Activated T-cell treated with anti-CD3 and anti-CD28 coated beads, Interleukin-2, amount 50 U/mL, for 24 hours (primary cell): ENCODE data around the gene PHYKPL.
"Not testable (repeated sequence)": the region's sequence is repeated elsewhere in the genome, so short reads cannot be mapped to it uniquely, and the experiment has no call there.

Experiments used
- DNase-seq: peaks from one replicate; pipeline ENCODE4 v3.0.0-alpha.2; 2020
- H3K27ac Mint-ChIP-seq: 2 replicates; pipeline ENCODE4 v1.8.0; 2020; ENCODE audit warnings: mild to moderate bottlenecking, mixed read lengths
- H3K27me3 Mint-ChIP-seq: 2 replicates; pipeline ENCODE4 v1.8.0; 2020; ENCODE audit warnings: mixed read lengths
- H3K36me3 Mint-ChIP-seq: 2 replicates; pipeline ENCODE4 v1.8.0; 2020; ENCODE audit warnings: low read depth, mixed read lengths
- H3K4me1 Mint-ChIP-seq: 2 replicates; pipeline ENCODE4 v1.8.0; 2020; ENCODE audit warnings: low read depth, mixed read lengths
- H3K4me3 Mint-ChIP-seq: 2 replicates; pipeline ENCODE4 v1.8.0; 2020; ENCODE audit warnings: mild to moderate bottlenecking, moderate library complexity, mixed read lengths
- H3K9me3 Mint-ChIP-seq: 2 replicates; pipeline ENCODE4 v1.8.0; 2020; ENCODE audit warnings: mixed read lengths

The PHYKPL gene

GRCh38 chr5:178250263-178250662, 17.7 kb upstream of the PHYKPL start:
- Mint-ChIP-seq H3K9me3 (no peaks in the 10 kb centered on the region), H3K4me1 (peaks cover 20% of the 10 kb centered on the region), H3K4me3 (no peak overlapping the region), H3K36me3 (no peaks in the 10 kb centered on the region), H3K27ac (no peak overlapping the region), H3K27me3 (no peaks in the 10 kb centered on the region)
- no peak for DNase-seq

GRCh38 chr5:178249191-178249989, 16.8 kb upstream of the PHYKPL start:
- Mint-ChIP-seq H3K4me3 (no peak overlapping the region), H3K4me1 (peaks cover 20% of the 10 kb centered on the region), H3K27me3 (no peaks in the 10 kb centered on the region), H3K27ac (peak overlapping the region; percentile 35), H3K36me3 (no peaks in the 10 kb centered on the region), H3K9me3 (no peaks in the 10 kb centered on the region)
- peak; percentile 53 for DNase-seq

GRCh38 chr5:178248750-178249149, 16.1 kb upstream of the PHYKPL start:
- H3K4me3 Mint-ChIP-seq, result no peak overlapping the region
- no peaks in the 10 kb centered on the region for H3K36me3 Mint-ChIP-seq
- no peaks in the 10 kb centered on the region for H3K27me3 Mint-ChIP-seq
- no peak for DNase-seq
- H3K4me1 Mint-ChIP-seq, result peaks cover 20% of the 10 kb centered on the region
- H3K9me3 Mint-ChIP-seq, result no peaks in the 10 kb centered on the region
- no peak overlapping the region for H3K27ac Mint-ChIP-seq

GRCh38 chr5:178247481-178248456, 15.2 kb upstream of the PHYKPL start:
- H3K4me1 Mint-ChIP-seq, result peaks cover 20% of the 10 kb centered on the region
- H3K4me3 Mint-ChIP-seq, result no peak overlapping the region

GRCh38 chr5:178246624-178247279, 14.2 kb upstream of the PHYKPL start:
- Mint-ChIP-seq H3K36me3 (no peaks in the 10 kb centered on the region), H3K27ac (no peak overlapping the region), H3K4me3 (no peak overlapping the region), H3K27me3 (no peaks in the 10 kb centered on the region), H3K4me1 (peaks cover 23% of the 10 kb centered on the region), H3K9me3 (no peaks in the 10 kb centered on the region)
- no peak for DNase-seq

More at GRCh38 chr5:178247481-178248456, 15.2 kb upstream of the PHYKPL start:
- H3K36me3 Mint-ChIP-seq, result no peaks in the 10 kb centered on the region
- DNase-seq, result no peak
- no peaks in the 10 kb centered on the region for H3K9me3 Mint-ChIP-seq
- H3K27me3 Mint-ChIP-seq, result no peaks in the 10 kb centered on the region
- no peak overlapping the region for H3K27ac Mint-ChIP-seq

GRCh38 chr5:178245389-178245788, 12.8 kb upstream of the PHYKPL start:
- Mint-ChIP-seq H3K27me3 (no peaks in the 10 kb centered on the region), H3K36me3 (no peaks in the 10 kb centered on the region), H3K4me1 (peaks cover 34% of the 10 kb centered on the region), H3K9me3 (no peaks in the 10 kb centered on the region), H3K27ac (no peak overlapping the region), H3K4me3 (no peak overlapping the region)
- no peak for DNase-seq

GRCh38 chr5:178244576-178244975, 12.0 kb upstream of the PHYKPL start:
- no peaks in the 10 kb centered on the region for H3K36me3 Mint-ChIP-seq
- DNase-seq, result no peak
- no peak overlapping the region for H3K27ac Mint-ChIP-seq
- no peaks in the 10 kb centered on the region for H3K27me3 Mint-ChIP-seq
- peaks cover 32% of the 10 kb centered on the region for H3K4me1 Mint-ChIP-seq
- no peaks in the 10 kb centered on the region for H3K9me3 Mint-ChIP-seq
- H3K4me3 Mint-ChIP-seq, result no peak overlapping the region

- Mint-ChIP-seq H3K27ac (no peak overlapping the region), H3K36me3 (no peaks in the 10 kb centered on the region), H3K4me3 (no peak overlapping the region), H3K4me1 (peaks cover 32% of the 10 kb centered on the region), H3K9me3 (no peaks in the 10 kb centered on the region), H3K27me3 (no peaks in the 10 kb centered on the region)
- DNase-seq, result no peak
These were observed 9.8 kb upstream of the PHYKPL start for GRCh38 chr5:178242416-178242815.

- H3K36me3 Mint-ChIP-seq, result no peaks in the 10 kb centered on the region
- H3K27me3 Mint-ChIP-seq, result no peaks in the 10 kb centered on the region
- no peaks in the 10 kb centered on the region for H3K9me3 Mint-ChIP-seq
- peak overlapping the region; percentile 83 for H3K27ac Mint-ChIP-seq
- no peak overlapping the region for H3K4me3 Mint-ChIP-seq
- H3K4me1 Mint-ChIP-seq, result peaks cover 36% of the 10 kb centered on the region
- DNase-seq, result no peak
These were observed 9.2 kb upstream of the PHYKPL start for GRCh38 chr5:178241688-178242231.

- peak overlapping the region; percentile 60 for H3K4me3 Mint-ChIP-seq
- H3K36me3 Mint-ChIP-seq, result no peaks in the 10 kb centered on the region
- H3K27ac Mint-ChIP-seq, result peak overlapping the region; percentile 83
- H3K4me1 Mint-ChIP-seq, result peaks cover 41% of the 10 kb centered on the region
- DNase-seq, result no peak
- no peaks in the 10 kb centered on the region for H3K9me3 Mint-ChIP-seq
- H3K27me3 Mint-ChIP-seq, result no peaks in the 10 kb centered on the region
These were observed 8.6 kb upstream of the PHYKPL start for GRCh38 chr5:178241231-178241663.

GRCh38 chr5:178240766-178241165, 8.2 kb upstream of the PHYKPL start:
- no peaks in the 10 kb centered on the region for H3K36me3 Mint-ChIP-seq

GRCh38 chr5:178240341-178240741, 7.7 kb upstream of the PHYKPL start:
- Mint-ChIP-seq H3K9me3 (no peaks in the 10 kb centered on the region), H3K36me3 (no peaks in the 10 kb centered on the region), H3K4me1 (peaks cover 41% of the 10 kb centered on the region), H3K27ac (peak overlapping the region; percentile 87), H3K4me3 (no peak overlapping the region), H3K27me3 (no peaks in the 10 kb centered on the region)
- DNase-seq, result no peak

More at GRCh38 chr5:178240766-178241165, 8.2 kb upstream of the PHYKPL start:
- Mint-ChIP-seq H3K4me1 (peaks cover 41% of the 10 kb centered on the region), H3K4me3 (peak overlapping the region; percentile 60), H3K27ac (peak overlapping the region; percentile 87), H3K9me3 (no peaks in the 10 kb centered on the region), H3K27me3 (no peaks in the 10 kb centered on the region)
- DNase-seq, result peak; percentile 46

GRCh38 chr5:178239626-178240301, 7.2 kb upstream of the PHYKPL start:
- DNase-seq, H3K27me3 Mint-ChIP-seq, H3K4me3 Mint-ChIP-seq, H3K9me3 Mint-ChIP-seq, H3K36me3 Mint-ChIP-seq: not testable (repeated sequence)
- Mint-ChIP-seq H3K27ac (peak overlapping the region; percentile 81), H3K4me1 (peaks cover 45% of the 10 kb centered on the region)
